Smooth muscle cell (in vitro differentiated cells): ENCODE results near the gene CLIC5. TPM values are rescaled to one million over a fixed set of nuclear protein-coding genes. Genes with fewer than 3 reads are reported as not detected.

Experiments used
- DNase-seq: peaks from one replicate; lab custom pipeline; 2025; ENCODE audit not compliant: unreplicated experiment; lab: John Stamatoyannopoulos, UW
- H2AFZ ChIP-seq: fragments of 200-600 bp; sonication (generic); 2 replicates; pipeline ENCODE4 v1.6.0; 2016; ENCODE audit warnings: antibody characterized with exemption, low read depth, mild to moderate bottlenecking
- H3F3A ChIP-seq: fragments of 200-600 bp; sonication (generic); 2 replicates; pipeline ENCODE4 v1.6.0; 2017; ENCODE audit warnings: antibody characterized with exemption, low read depth
- H3K27ac ChIP-seq: fragments of 200-600 bp; sonication (generic); 2 replicates; pipeline ENCODE4 v1.5.1; 2016; ENCODE audit warnings: low read depth, mild to moderate bottlenecking
- H3K27me3 ChIP-seq: fragments of 200-600 bp; sonication (generic); 2 replicates; pipeline ENCODE4 v1.6.1; 2016; ENCODE audit warnings: low read depth, mild to moderate bottlenecking
- H3K36me3 ChIP-seq: fragments of 200-600 bp; sonication (generic); 2 replicates; pipeline ENCODE4 v1.5.1; 2016; ENCODE audit warnings: low read depth
- H3K4me1 ChIP-seq: fragments of 200-600 bp; sonication (generic); 2 replicates; pipeline ENCODE4 v1.5.1; 2016; ENCODE audit warnings: low read depth
- H3K4me2 ChIP-seq: fragments of 200-600 bp; sonication (generic); 2 replicates; pipeline ENCODE4 v1.6.0; 2016; ENCODE audit warnings: mild to moderate bottlenecking
- H3K4me3 ChIP-seq: fragments of 200-600 bp; sonication (generic); 2 replicates; pipeline ENCODE4 v1.5.1; 2016; ENCODE audit warnings: mild to moderate bottlenecking
- H3K79me2 ChIP-seq: fragments of 200-600 bp; sonication (generic); 2 replicates; pipeline ENCODE4 v1.6.0; 2016; ENCODE audit warnings: low read depth, mild to moderate bottlenecking
- H3K9ac ChIP-seq: fragments of 200-600 bp; sonication (generic); 2 replicates; pipeline ENCODE4 v1.6.0; 2016; ENCODE audit warnings: low read depth
- H3K9me3 ChIP-seq: fragments of 200-600 bp; sonication (generic); replicated peaks from 2 replicates; pipeline ENCODE4 v1.5.1; 2016; ENCODE audit warnings: low read depth
- H4K20me1 ChIP-seq: fragments of 200-600 bp; sonication (generic); 2 replicates; pipeline ENCODE4 v1.6.0; 2016; ENCODE audit warnings: low read depth
- WGBS: methylation state at CpG from one replicate; pipeline ENCODE4 v1.1.7; 2016; ENCODE audit warnings: low lambda C conversion rate; 5-methylcytosine and 5-hydroxymethylcytosine counted together
- polyA plus RNA-seq: library from polyadenylated mRNA; unstranded; fragments of >200 nt; fragmentation: Nextera tagmentation; extraction: Ambion mirVana; gene quantifications from 2 replicates; pipeline ENCODE4 v1.2.1, GENCODE V29; 2016
- total RNA-seq: library from RNA; depleted of rRNA; stranded (reverse); fragments of >200 nt; gene quantifications from 2 replicates; pipeline ENCODE4 v1.2.3, GENCODE V29; 2014
- TF ChIP-seq, protein P1 (sequence below): fragments of 200-600 bp; sonication (generic); IDR thresholded peaks from 2 replicates; pipeline ENCODE4 v1.5.1; 2017; ENCODE audit warnings: borderline replicate concordance, mild to moderate bottlenecking, antibody characterized with exemption; ENCODE audit not compliant: insufficient read depth, poor library complexity, severe bottlenecking

The CLIC5 gene
- total and polyA plus RNA-seq, 2 experiments from 2014 or later = 0.97 to 4.4 TPM

GRCh38 chr6:45929421-45930361 is 86.0 kb downstream of the CLIC5 start:
- no peak overlapping the region for H3K4me3 ChIP-seq
- peaks cover 29% of the 10 kb centered on the region for H3K4me1 ChIP-seq
- H3K9ac ChIP-seq = peak overlapping the region; percentile 12
- peaks cover 8% of the 10 kb centered on the region for H3F3A ChIP-seq
- H3K36me3 ChIP-seq = no peaks in the 10 kb centered on the region
- DNase-seq = no peak
- 55% methylated on average over 17 of the region's 17 CpGs for WGBS
- H4K20me1 ChIP-seq = no peaks in the 10 kb centered on the region
- no peak overlapping the region for H3K4me2 ChIP-seq
- H3K27me3 ChIP-seq = no peaks in the 10 kb centered on the region
- no peaks in the 10 kb centered on the region for H3K79me2 ChIP-seq
- H3K27ac ChIP-seq = peak overlapping the region; percentile 52
- H2AFZ ChIP-seq = peak overlapping the region; percentile 1
- no peaks in the 10 kb centered on the region for H3K9me3 ChIP-seq
- TF ChIP-seq, protein P1, sequence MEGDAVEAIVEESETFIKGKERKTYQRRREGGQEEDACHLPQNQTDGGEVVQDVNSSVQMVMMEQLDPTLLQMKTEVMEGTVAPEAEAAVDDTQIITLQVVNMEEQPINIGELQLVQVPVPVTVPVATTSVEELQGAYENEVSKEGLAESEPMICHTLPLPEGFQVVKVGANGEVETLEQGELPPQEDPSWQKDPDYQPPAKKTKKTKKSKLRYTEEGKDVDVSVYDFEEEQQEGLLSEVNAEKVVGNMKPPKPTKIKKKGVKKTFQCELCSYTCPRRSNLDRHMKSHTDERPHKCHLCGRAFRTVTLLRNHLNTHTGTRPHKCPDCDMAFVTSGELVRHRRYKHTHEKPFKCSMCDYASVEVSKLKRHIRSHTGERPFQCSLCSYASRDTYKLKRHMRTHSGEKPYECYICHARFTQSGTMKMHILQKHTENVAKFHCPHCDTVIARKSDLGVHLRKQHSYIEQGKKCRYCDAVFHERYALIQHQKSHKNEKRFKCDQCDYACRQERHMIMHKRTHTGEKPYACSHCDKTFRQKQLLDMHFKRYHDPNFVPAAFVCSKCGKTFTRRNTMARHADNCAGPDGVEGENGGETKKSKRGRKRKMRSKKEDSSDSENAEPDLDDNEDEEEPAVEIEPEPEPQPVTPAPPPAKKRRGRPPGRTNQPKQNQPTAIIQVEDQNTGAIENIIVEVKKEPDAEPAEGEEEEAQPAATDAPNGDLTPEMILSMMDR = no peak

DNA sequence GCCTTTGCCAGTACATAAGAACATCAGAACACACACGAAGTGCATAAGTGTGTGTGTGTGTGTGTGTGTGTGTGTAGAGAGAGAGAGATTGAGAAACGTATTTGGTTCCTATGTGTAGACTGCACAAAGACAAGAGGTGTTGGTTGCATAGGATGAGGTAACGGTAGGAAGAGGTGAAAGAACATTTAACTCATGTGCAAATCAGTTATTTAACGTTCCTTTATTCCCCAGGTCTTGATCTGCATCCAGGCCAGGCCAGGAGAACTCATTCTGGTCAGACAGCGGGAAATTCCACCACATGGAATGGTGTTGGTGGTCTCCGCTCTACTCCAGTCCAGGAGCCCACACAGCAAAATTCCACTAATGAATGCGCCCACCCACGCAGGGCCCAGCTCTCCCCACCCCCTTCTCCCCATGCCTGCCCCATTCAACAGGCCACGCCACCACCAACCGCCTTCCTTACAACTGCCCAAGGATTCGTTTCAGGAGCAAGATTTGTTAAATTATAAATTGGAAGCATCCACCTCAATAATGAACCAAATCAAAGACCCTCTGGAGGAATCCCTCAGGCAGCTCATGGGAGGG is 86.8 kb downstream of the CLIC5 start:
- no peaks in the 10 kb centered on the region for H3K9me3 ChIP-seq
- H3K4me1 ChIP-seq = peaks cover 29% of the 10 kb centered on the region
- H3F3A ChIP-seq = peaks cover 8% of the 10 kb centered on the region
- peak overlapping the region; percentile 14 for H3K27ac ChIP-seq
- TF ChIP-seq, protein P1 = no peak
- no peak overlapping the region for H2AFZ ChIP-seq
- H3K36me3 ChIP-seq = no peaks in the 10 kb centered on the region
- no peak for DNase-seq
- H4K20me1 ChIP-seq = no peaks in the 10 kb centered on the region
- WGBS = 83% methylated on average over 9 of the region's 11 CpGs
- H3K4me3 ChIP-seq = no peak overlapping the region
- no peaks in the 10 kb centered on the region for H3K27me3 ChIP-seq
- H3K4me2 ChIP-seq = peak overlapping the region; percentile 41
- H3K79me2 ChIP-seq = no peaks in the 10 kb centered on the region
- no peak overlapping the region for H3K9ac ChIP-seq

DNA sequence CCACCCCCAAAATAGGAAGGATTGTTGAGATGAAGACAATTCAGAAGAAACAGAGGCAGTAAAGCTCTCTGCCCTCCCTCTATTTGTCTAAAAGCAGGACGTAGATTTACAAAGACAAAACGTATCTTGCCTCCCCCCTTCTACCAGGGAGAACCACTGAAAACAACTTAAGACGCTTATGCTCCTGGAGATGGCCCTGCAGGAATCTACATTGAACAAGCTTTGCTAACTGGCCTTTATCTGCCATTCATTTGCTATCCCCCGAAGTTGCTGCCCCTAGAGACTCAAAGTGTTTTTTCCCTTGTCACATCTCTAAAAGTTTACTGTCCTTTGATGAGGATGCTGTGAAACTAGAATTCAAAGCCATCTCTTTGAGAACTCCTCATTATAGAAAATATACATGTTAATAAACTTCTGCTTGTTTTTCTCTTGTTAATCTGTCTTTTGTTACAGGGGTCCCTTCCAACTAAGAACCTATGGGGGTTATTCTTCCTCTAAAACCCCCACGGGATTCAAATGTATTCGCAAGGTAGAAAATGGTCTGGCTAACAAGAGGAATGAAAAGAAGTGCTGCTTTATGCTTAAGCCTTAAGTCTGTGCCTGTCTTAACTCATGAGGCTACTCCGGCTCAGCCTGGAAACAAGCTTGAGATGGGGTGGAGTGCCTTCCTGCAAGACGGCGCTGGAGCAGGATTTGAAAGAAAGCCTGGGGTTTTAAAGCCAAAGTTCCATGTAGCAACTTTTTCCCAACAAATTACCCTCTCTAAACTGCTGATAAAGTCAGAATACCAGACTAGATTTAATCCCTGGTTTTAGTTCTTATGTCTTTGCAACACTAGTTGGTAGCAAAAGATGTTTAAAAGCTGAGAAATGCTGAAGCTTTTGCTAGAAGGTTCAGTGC is 88.0 kb downstream of the CLIC5 start:
- DNase-seq = no peak
- peak overlapping the region; percentile 41 for H3K4me2 ChIP-seq
- H3K9me3 ChIP-seq = no peaks in the 10 kb centered on the region
- peaks cover 14% of the 10 kb centered on the region for H3F3A ChIP-seq
- H3K27me3 ChIP-seq = no peaks in the 10 kb centered on the region
- peak overlapping the region; percentile 49 for H2AFZ ChIP-seq
- TF ChIP-seq, protein P1 = no peak
- H3K9ac ChIP-seq = no peak overlapping the region
- H3K36me3 ChIP-seq = no peaks in the 10 kb centered on the region
- H3K4me1 ChIP-seq = peaks cover 29% of the 10 kb centered on the region
- H3K27ac ChIP-seq = peak overlapping the region; percentile 14
- WGBS = 28% methylated on average over 9 of the region's 9 CpGs
- no peaks in the 10 kb centered on the region for H4K20me1 ChIP-seq
- no peaks in the 10 kb centered on the region for H3K79me2 ChIP-seq
- H3K4me3 ChIP-seq = no peak overlapping the region
